K562 (cell line): Measurements from ENCODE around the gene ZPR1. TPM values are rescaled to one million over a fixed set of nuclear protein-coding genes. Genes with fewer than 3 reads are reported as not detected.

Experiments used
- ATAC-seq: fragments of 200-7000 bp; cut with Tn5 transposase; 3 replicates; pipeline ENCODE4 v1.9.1; 2020; ENCODE audit warnings: moderate library complexity
- BruUV-seq: library from RNA; stranded (reverse); fragments of 400-500 nt; replicated peaks from 2 replicates; lab custom pipeline; 2021; lab: Mats Ljungman, UMichigan
- CTCF ChIA-PET: fragments of 300-600 bp; formaldehyde crosslinking; extraction: SDS; loops from one replicate; lab custom pipeline; 2021; ENCODE audit warnings: low intra/inter-chr PET ratio; lab: Yijun Ruan, JAX
- POLR2A ChIA-PET: fragments of 300-600, 350-650 bp; sonication (Branson Sonifier 250); formaldehyde crosslinking; extraction: SDS; loops from one replicate; lab custom pipeline; 2021; ENCODE audit warnings: antibody characterized with exemption, inconsistent platforms; lab: Yijun Ruan, JAX
- DNase-seq, 4 experiments: peaks; one replicate each; pipeline versions ENCODE4 v3.0.0 to v3.0.0-alpha.2; 2011 to 2018; ENCODE audit warnings: low spot score in 3 of 4, mixed read lengths in 3 of 4; ENCODE audit errors: extremely low read depth in 1 of 4
- FAIRE-seq: peaks from 2 replicates; lab custom pipeline; 2011; peaks lifted over from hg19 to GRCh38; lab: Jason Lieb, UNC
- H2AFZ ChIP-seq: 2 replicates; pipeline ENCODE4 v1.6.0; 2011; ENCODE audit warnings: low read depth, low read length, control low read depth, inconsistent platforms
- H3K27ac ChIP-seq: fragments of 200-600 bp; 3 replicates; pipeline ENCODE4 v1.8.0; 2011; ENCODE audit warnings: low read depth, mild to moderate bottlenecking, control low read depth, inconsistent platforms, low read length, moderate library complexity, mixed read lengths; ENCODE audit errors: extremely low read depth
- H3K27me3 ChIP-seq, 2 experiments: fragments of 300-600 bp in 1 of 2; 2 replicates in 1 of 2; 3 replicates in 1 of 2; pipeline versions ENCODE4 v1.6.0 to v1.8.0; 2011; ENCODE audit warnings: inconsistent platforms in 2 of 2, low read length in 2 of 2, mild to moderate bottlenecking in 1 of 2, mixed read lengths in 1 of 2, moderate library complexity in 1 of 2; ENCODE audit not compliant: control insufficient read depth in 2 of 2, insufficient read depth in 2 of 2
- H3K36me3 ChIP-seq: fragments of 300-600 bp; 3 replicates; pipeline ENCODE4 v1.8.0; 2011; ENCODE audit warnings: mild to moderate bottlenecking, low read length, inconsistent platforms; ENCODE audit not compliant: control insufficient read depth, insufficient read depth
- H3K4me1 ChIP-seq, 2 experiments: fragments of 200-600 bp in 1 of 2; replicated peaks in 1 of 2; 2 replicates in 1 of 2; 3 replicates in 1 of 2; pipeline versions ENCODE4 v1.5.1 to v1.8.0; 2011; ENCODE audit warnings: inconsistent platforms in 2 of 2, low read length in 2 of 2, mild to moderate bottlenecking in 1 of 2, mixed read lengths in 1 of 2, moderate library complexity in 1 of 2; ENCODE audit not compliant: control insufficient read depth in 2 of 2, insufficient read depth in 2 of 2
- H3K4me2 ChIP-seq: 2 replicates; pipeline ENCODE4 v1.6.1; 2011; ENCODE audit warnings: low read length, control low read depth, inconsistent platforms, mixed read lengths; ENCODE audit not compliant: insufficient read depth
- H3K4me3 ChIP-seq: fragments of 200-600 bp; sonication (generic), shearing (Covaris generic); 2 replicates; pipeline ENCODE4 v1.5.1; 2016; ENCODE audit warnings: control low read depth, inconsistent platforms
- H3K79me2 ChIP-seq: fragments of 200-600 bp; 3 replicates; pipeline ENCODE4 v1.8.0; 2011; ENCODE audit warnings: low read length, inconsistent platforms; ENCODE audit not compliant: control insufficient read depth, insufficient read depth
- H3K9ac ChIP-seq, 2 experiments: 2 replicates each; pipeline versions ENCODE4 v1.6.0 to v1.6.1; 2011; ENCODE audit warnings: low read depth in 2 of 2, low read length in 2 of 2, control low read depth in 1 of 2, inconsistent platforms in 1 of 2, mild to moderate bottlenecking in 1 of 2, mixed read lengths in 1 of 2; ENCODE audit not compliant: insufficient read depth in 1 of 2
- H3K9me1 ChIP-seq: one replicate; pipeline ENCODE4 v1.6.0; 2011; ENCODE audit warnings: inconsistent platforms, mild to moderate bottlenecking, low read length, moderate library complexity; ENCODE audit not compliant: control insufficient read depth, insufficient read depth
- H3K9me3 ChIP-seq: replicated peaks from 2 replicates; pipeline ENCODE4 v1.5.1; 2011; ENCODE audit warnings: low read depth, low read length, inconsistent platforms; ENCODE audit not compliant: control insufficient read depth, insufficient read depth
- H4K20me1 ChIP-seq: replicated peaks from 2 replicates; pipeline ENCODE4 v1.6.1; 2011; ENCODE audit warnings: low read length, inconsistent platforms, mixed read lengths; ENCODE audit not compliant: control insufficient read depth, insufficient read depth
- CBX2 ChIP-seq: fragments of 200-600 bp; sonication (generic); IDR thresholded peaks from one replicate; pipeline ENCODE4 v1.6.1; 2012; ENCODE audit warnings: mild to moderate bottlenecking, low read length, inconsistent platforms; ENCODE audit not compliant: insufficient read depth, poor library complexity, severe bottlenecking
- ETS1 ChIP-seq: conservative IDR thresholded peaks from 2 replicates; pipeline ENCODE4 v1.6.1; 2011; ENCODE audit warnings: low read depth, mild to moderate bottlenecking, low read length; ENCODE audit not compliant: control insufficient read depth
- FOXO4 ChIP-seq: fragments of 450-650 bp; formaldehyde crosslinking; IDR thresholded peaks from 2 replicates; pipeline ENCODE4 v1.4.0; 2020; ENCODE audit warnings: mild to moderate bottlenecking, moderate library complexity
- MTA1 ChIP-seq: fragments of 450-650 bp; IDR thresholded peaks from 2 replicates; pipeline ENCODE4 v1.6.1; 2017; ENCODE audit warnings: borderline replicate concordance
- NFE2L1 ChIP-seq: fragments of 450-650 bp; IDR thresholded peaks from 2 replicates; pipeline ENCODE4 v1.6.1; 2016; ENCODE audit warnings: missing genetic modification characterization, low read depth, mild to moderate bottlenecking, missing compliant biosample characterization, moderate library complexity, borderline replicate concordance
- NR2C2 ChIP-seq, 2 experiments: fragments of 200-800 bp in 1 of 2; sonication (Bioruptor generic) in 1 of 2; sonication (generic) in 1 of 2; formaldehyde crosslinking in 1 of 2; IDR thresholded peaks; 2 replicates each; pipeline versions ENCODE4 v1.6.1 to v1.8.0; 2016 to 2022; ENCODE audit warnings: mild to moderate bottlenecking in 1 of 2, missing compliant biosample characterization in 1 of 2, missing genetic modification characterization in 1 of 2, missing genetic modification reagents in 1 of 2
- POLR2H ChIP-seq: IDR thresholded peaks from 2 replicates; pipeline ENCODE4 v1.6.1; 2016; ENCODE audit warnings: missing genetic modification characterization, low read depth, mild to moderate bottlenecking, control low read depth, missing compliant biosample characterization, moderate library complexity
- RBM17 ChIP-seq: fragments of 200-400 bp; formaldehyde crosslinking; IDR thresholded peaks from 2 replicates; pipeline ENCODE4 v1.6.1; 2017; ENCODE audit warnings: low read depth, mild to moderate bottlenecking, low read length, borderline replicate concordance
- RBM25 ChIP-seq: fragments of 200-400 bp; formaldehyde crosslinking; IDR thresholded peaks from 2 replicates; pipeline ENCODE4 v1.6.1; 2018; ENCODE audit warnings: low read length, low read depth, moderate library complexity; ENCODE audit not compliant: severe bottlenecking
- SIX5 ChIP-seq, 2 experiments: IDR thresholded peaks; 2 replicates each; pipeline ENCODE4 v1.6.1; 2011; ENCODE audit warnings: low read length in 2 of 2, borderline replicate concordance in 1 of 2, low read depth in 1 of 2, mild to moderate bottlenecking in 1 of 2, moderate library complexity in 1 of 2; ENCODE audit not compliant: insufficient read depth in 1 of 2
- SMARCE1 ChIP-seq: fragments of 450-650 bp; IDR thresholded peaks from 2 replicates; pipeline ENCODE4 v1.7.1; 2016; ENCODE audit warnings: mild to moderate bottlenecking
- SPI1 ChIP-seq: IDR thresholded peaks from 2 replicates; pipeline ENCODE4 v1.6.1; 2011; ENCODE audit warnings: low read depth, low read length, control low read depth, borderline replicate concordance
- SRSF9 ChIP-seq: fragments of 200-400 bp; formaldehyde crosslinking; IDR thresholded peaks from 2 replicates; pipeline ENCODE4 v1.6.1; 2017; ENCODE audit warnings: low read depth, low read length, borderline replicate concordance
- WGBS: fragments of 100-300 bp; shearing (Covaris generic); methylation state at CpG from one replicate; pipeline ENCODE4 v1.1.6; 2016; ENCODE audit warnings: low coverage, mixed read lengths; ENCODE audit not compliant: insufficient coverage; ENCODE audit errors: missing lambda C conversion rate; 5-methylcytosine and 5-hydroxymethylcytosine counted together
- in situ Hi-C: fragments of 300-500 bp; cut with MboI; formaldehyde crosslinking; loops from 4 replicates; pipeline ENCODE4 v1.15.0; 2018; ENCODE audit warnings: inconsistent platforms, mixed read lengths
- intact Hi-C: fragments of 100-400 bp; cut with micrococcal nuclease; formaldehyde crosslinking; loops from 2 replicates; pipeline ENCODE4 v1.14.2; 2022
- polyA plus RNA-seq, 8 experiments: library from polyadenylated mRNA; depleted of rRNA in 4 of 8; stranded (reverse) in 5 of 8; unstranded in 3 of 8; fragments of >200 nt; fragmentation: Nextera tagmentation in 2 of 8; fragmentation: Illumina TruSeq in 1 of 8; extraction: Ambion mirVana in 2 of 8; extraction: Trizol in 1 of 8; gene quantifications; 2 replicates each; pipeline versions ENCODE4 v1.2.1 to v1.2.3, GENCODE V29; 2011 to 2014; ENCODE audit warnings: inconsistent platforms in 1 of 8, missing spikeins in 1 of 8
- total RNA-seq, 7 experiments: library from RNA; depleted of rRNA in 6 of 7; stranded (reverse); fragments of >200 nt in 6 of 7; fragmentation: Illumina TruSeq in 2 of 7; extraction: Trizol in 2 of 7; gene quantifications; 2 replicates each; pipeline versions ENCODE4 v1.2.1 to v1.2.3, GENCODE V29; 2011 to 2021; ENCODE audit warnings: low replicate concordance in 1 of 7

Gene ZPR1
- total and polyA plus RNA-seq, 9 of the 15 experiments (the other 6 are each of a cell fraction or from before 2014, with no cell fraction given), result 13.0 to 120 (median 83.8) TPM

GRCh38 chr11:116736763-116737162 is 51.1 kb downstream of the ZPR1 start (continued):
- TF ChIP-seq CBX2, result no peak
- TF ChIP-seq MTA1, result no peak

- Histone ChIP-seq H3K9me3 (no peaks in the 10 kb centered on the region), H2AFZ (no peak overlapping the region), H3K9ac (no peak overlapping the region), H3K36me3 (no peaks in the 10 kb centered on the region), H3K4me3 (no peak overlapping the region), H3K4me2 (no peak overlapping the region), H3K4me1 (no peaks in the 10 kb centered on the region), H3K79me2 (no peaks in the 10 kb centered on the region), H3K27ac (no peak overlapping the region), H3K9me1 (no peaks in the 10 kb centered on the region), H3K27me3 (peaks cover 12 to 34% of the 10 kb centered on the region in 2 experiments; a peak in 4 of 5 replicates), H4K20me1 (no peaks in the 10 kb centered on the region)
- no peak for TF ChIP-seq NFE2L1 (tag)
- no peak for TF ChIP-seq NR2C2 (CRISPR knock-in tag; IDR thresholded peaks at IDR 0.05)
- TF ChIP-seq NR2C2 (tag; IDR thresholded peaks at IDR 0.05), result no peak
- TF ChIP-seq SPI1, result no peak
- TF ChIP-seq ETS1, result no peak
- TF ChIP-seq POLR2H, result no peak
- no peak for TF ChIP-seq SRSF9
- no peak for TF ChIP-seq RBM25
- no peak for TF ChIP-seq SMARCE1
- TF ChIP-seq SIX5 (IDR thresholded peaks at IDR 0.05; ENCODE audit: borderline replicate concordance in 1 of 2, insufficient read depth in 1 of 2, low read depth in 1 of 2, low read length in 2 of 2), result no peak
- no peak for TF ChIP-seq RBM17
- TF ChIP-seq FOXO4 (CRISPR knock-in tag), result no peak
- FAIRE-seq (no peak), DNase-seq (no peak), ATAC-seq (no peak)
- intact Hi-C loops, result loop anchor here (10.0 kb wide), 1 partner anchor 101 kb away; the partner anchor contains the start of gene APOA1
- CTCF ChIA-PET, result no interaction called here
- POLR2A ChIA-PET, result interaction anchor here (2.7 kb wide), 1 partner anchor 13 kb away, joined by 5 read pairs; no protein-coding TSS in a partner anchor
- in situ Hi-C loops, result loop anchor here (10.0 kb wide), 1 partner anchor 371 kb away; no protein-coding TSS in a partner anchor
- 44% methylated on average over 11 of the region's 11 CpGs for WGBS
- BruUV-seq, result no TSS peak
Measured at GRCh38 chr11:116733969-116734508, 53.8 kb downstream of the ZPR1 start.
